SU-DHL-6 (cell line): ENCODE results near the gene PTGER3.

Experiments used
- H2AFZ ChIP-seq: fragments of 200-600 bp; sonication (generic); 2 replicates; pipeline ENCODE4 v1.6.1; 2014; ENCODE audit warnings: low read depth, mild to moderate bottlenecking, moderate library complexity, mixed read lengths, antibody characterized with exemption, low read length; ENCODE audit not compliant: severe bottlenecking
- H3F3A ChIP-seq: fragments of 200-600 bp; shearing (Covaris generic); 2 replicates; pipeline ENCODE4 v1.6.0; 2016; ENCODE audit warnings: antibody characterized with exemption, mild to moderate bottlenecking; ENCODE audit not compliant: insufficient read depth
- H3K27ac ChIP-seq: fragments of 200-600 bp; sonication (generic); 2 replicates; pipeline ENCODE4 v1.5.1; 2016; ENCODE audit warnings: low read depth, mild to moderate bottlenecking, low read length, moderate library complexity, mixed read lengths
- H3K27me3 ChIP-seq: fragments of 200-600 bp; sonication (generic), shearing (Covaris generic); 2 replicates; pipeline ENCODE4 v1.6.0; 2014; ENCODE audit warnings: mild to moderate bottlenecking, low read length
- H3K36me3 ChIP-seq: fragments of 200-600 bp; sonication (generic); 2 replicates; pipeline ENCODE4 v1.6.1; 2014; ENCODE audit warnings: mild to moderate bottlenecking, low read length, mixed read lengths
- H3K4me2 ChIP-seq: fragments of 300-600, 200-600 bp; shearing (Covaris generic), sonication (generic); 2 replicates; pipeline ENCODE4 v1.6.0; 2014; ENCODE audit warnings: low read length, low read depth, mild to moderate bottlenecking; ENCODE audit not compliant: poor library complexity, severe bottlenecking
- H3K4me3 ChIP-seq: fragments of 200-600 bp; sonication (generic); 2 replicates; pipeline ENCODE4 v1.5.1; 2014; ENCODE audit warnings: antibody characterized with exemption, low read length, mild to moderate bottlenecking, mixed read lengths; ENCODE audit not compliant: insufficient read depth, poor library complexity, severe bottlenecking
- H3K79me2 ChIP-seq: fragments of 200-600 bp; sonication (generic); 2 replicates; pipeline ENCODE4 v1.6.1; 2014; ENCODE audit warnings: mild to moderate bottlenecking, low read length, moderate library complexity; ENCODE audit not compliant: insufficient read depth
- H3K9ac ChIP-seq: fragments of 200-600 bp; sonication (generic); 2 replicates; pipeline ENCODE4 v1.7.0; 2014; ENCODE audit warnings: mild to moderate bottlenecking, low read length
- H3K9me2 ChIP-seq: fragments of 200-600 bp; sonication (generic); replicated peaks from 2 replicates; pipeline ENCODE4 v1.6.1; 2014; ENCODE audit warnings: low read length; ENCODE audit not compliant: insufficient read depth
- H3K9me3 ChIP-seq: fragments of 200-600 bp; sonication (generic); 2 replicates; pipeline ENCODE4 v1.6.1; 2014; ENCODE audit warnings: low read length, mixed read lengths; ENCODE audit not compliant: insufficient read depth
- H4K20me1 ChIP-seq: fragments of 200-600 bp; sonication (generic); 2 replicates; pipeline ENCODE4 v1.6.1; 2014; ENCODE audit warnings: low read depth, mild to moderate bottlenecking, antibody characterized with exemption, low read length, moderate library complexity, mixed read lengths
- CTCF ChIP-seq: fragments of 200-600 bp; sonication (generic); IDR thresholded peaks from one replicate; pipeline ENCODE4 v1.5.1; 2017; ENCODE audit warnings: antibody characterized with exemption, mild to moderate bottlenecking, low read length, moderate library complexity; ENCODE audit not compliant: insufficient read depth, poor library complexity, severe bottlenecking
- EZH2phosphoT487 ChIP-seq: fragments of 200-600 bp; sonication (generic), shearing (Covaris generic); conservative IDR thresholded peaks from 2 replicates; pipeline ENCODE4 v1.6.1; 2018; ENCODE audit warnings: mild to moderate bottlenecking, antibody characterized with exemption, low read length, moderate library complexity, mixed read lengths

PTGER3 gene

GRCh38 chr1:71002709-71003475 lies 44.7 kb downstream of the PTGER3 start:
- H3K4me3 ChIP-seq: no peak overlapping the region
- H4K20me1 ChIP-seq: no peaks in the 10 kb centered on the region
- H3K36me3 ChIP-seq: no peaks in the 10 kb centered on the region
- H3K9ac ChIP-seq: no peak overlapping the region
- H3K9me3 ChIP-seq: no peaks in the 10 kb centered on the region
- H3K9me2 ChIP-seq: no peaks in the 10 kb centered on the region; the same call in 1 of the 2 replicates
- no peak overlapping the region for H3K4me2 ChIP-seq
- no peak overlapping the region for H2AFZ ChIP-seq
- TF ChIP-seq EZH2phosphoT487: no peak
- H3F3A ChIP-seq: no peaks in the 10 kb centered on the region
- H3K27ac ChIP-seq: no peak overlapping the region
- H3K27me3 ChIP-seq: no peaks in the 10 kb centered on the region
- H3K79me2 ChIP-seq: no peaks in the 10 kb centered on the region

- H3K27me3 ChIP-seq: no peaks in the 10 kb centered on the region
- TF ChIP-seq CTCF (no peak), EZH2phosphoT487 (no peak)
These were observed 46.0 kb downstream of the PTGER3 start for GRCh38 chr1:71001624-71002023.

GRCh38 chr1:70997793-70998192 lies 49.8 kb downstream of the PTGER3 start:
- no peaks in the 10 kb centered on the region for H3K79me2 ChIP-seq
- no peaks in the 10 kb centered on the region for H3K9me2 ChIP-seq
- TF ChIP-seq EZH2phosphoT487 (no peak), CTCF (no peak)
- no peak overlapping the region for H3K27ac ChIP-seq
- no peaks in the 10 kb centered on the region for H4K20me1 ChIP-seq
- H3K4me3 ChIP-seq: no peak overlapping the region
- no peaks in the 10 kb centered on the region for H3K27me3 ChIP-seq
- no peaks in the 10 kb centered on the region for H3K9me3 ChIP-seq
- H3K9ac ChIP-seq: no peak overlapping the region
- H3F3A ChIP-seq: no peaks in the 10 kb centered on the region
- H2AFZ ChIP-seq: no peak overlapping the region
- no peaks in the 10 kb centered on the region for H3K36me3 ChIP-seq
- H3K4me2 ChIP-seq: no peak overlapping the region

More at GRCh38 chr1:71001624-71002023, 46.0 kb downstream of the PTGER3 start:
- Histone ChIP-seq H4K20me1 (no peaks in the 10 kb centered on the region), H3K79me2 (no peaks in the 10 kb centered on the region), H3K9me2 (no peaks in the 10 kb centered on the region; the same call in 1 of the 2 replicates), H3K9me3 (no peaks in the 10 kb centered on the region), H3K4me2 (no peak overlapping the region), H3K36me3 (no peaks in the 10 kb centered on the region), H3K27ac (no peak overlapping the region), H3F3A (no peaks in the 10 kb centered on the region), H3K9ac (no peak overlapping the region), H3K4me3 (no peak overlapping the region), H2AFZ (no peak overlapping the region)

- H2AFZ ChIP-seq: no peak overlapping the region
- H3K9me2 ChIP-seq: no peaks in the 10 kb centered on the region
These were observed 52.8 kb downstream of the PTGER3 start for GRCh38 chr1:70994753-70995268.

More at GRCh38 chr1:70994753-70995268, 52.8 kb downstream of the PTGER3 start:
- H4K20me1 ChIP-seq: no peaks in the 10 kb centered on the region
- H3K79me2 ChIP-seq: no peaks in the 10 kb centered on the region
- H3K4me3 ChIP-seq: no peak overlapping the region
- TF ChIP-seq CTCF (no peak), EZH2phosphoT487 (no peak)
- no peak overlapping the region for H3K27ac ChIP-seq
- no peak overlapping the region for H3K4me2 ChIP-seq
- H3K9ac ChIP-seq: no peak overlapping the region
- no peaks in the 10 kb centered on the region for H3F3A ChIP-seq
- no peaks in the 10 kb centered on the region for H3K9me3 ChIP-seq
- H3K27me3 ChIP-seq: no peaks in the 10 kb centered on the region
- no peaks in the 10 kb centered on the region for H3K36me3 ChIP-seq
